WI38 (cell line): ENCODE data around the gene ITM2B.

Experiments used
- H3K4me3 ChIP-seq: 2 replicates; pipeline ENCODE4 v1.5.1; 2011; ENCODE audit warnings: low read depth, mild to moderate bottlenecking, control low read depth, low read length
- CTCF ChIP-seq: IDR thresholded peaks from 2 replicates; pipeline ENCODE4 v1.5.1; 2012; ENCODE audit warnings: low read depth, mild to moderate bottlenecking, control low read depth, low read length

The ITM2B gene

GRCh38 chr13:48318821-48319511 is 86.0 kb downstream of the ITM2B start:
- H3K4me3 ChIP-seq: no peak overlapping the region
- TF ChIP-seq CTCF: no peak
